ENCODE measurements around the gene TP53. TPM values are rescaled to one million over a fixed set of nuclear protein-coding genes. Genes with fewer than 3 reads are reported as not detected.
"Not testable (repeated sequence)": the region's sequence is repeated elsewhere in the genome, so short reads cannot be mapped to it uniquely, and the experiment has no call there.

Gene TP53
- total RNA-seq, 4 donors from 2014 or later, result 19.6 to 27.7 (median 25.1) TPM

GRCh38 chr17:7650509-7651096 is 36.7 kb downstream of the TP53 start, which contains the start of gene ATP1B2:
Gene ATP1B2 (plus strand): TSS chr17:7650926. CDS start chr17:7651519, 593 bp downstream.
- Histone ChIP-seq H3K36me3 (no peaks in the 10 kb centered on the region), H3K27ac (peak within 1 kb of the TSS in 3 of 4 donors; percentile 26 to 46 (median 39)), H3K27me3 (peaks cover 0 to 23% of the 10 kb centered on the region in 2 donors), H3K4me1 (peaks cover 0 to 20% (median 12%) of the 10 kb centered on the region in 4 donors), H3K4me3 (peak within 1 kb of the TSS; percentile 39 to 59 (median 56)), H3K9me3 (no peaks in the 10 kb centered on the region)
- peak; percentile 74 to 90 (median 80) for DNase-seq
- TF ChIP-seq POLR2A (IDR thresholded peaks at IDR 0.05), result no peak
- TF ChIP-seq CTCF (IDR thresholded peaks at IDR 0.05), result no peak

GRCh38 chr17:7647018-7647417 is 40.3 kb downstream of the TP53 start:
- H3K36me3 ChIP-seq, result no peaks in the 10 kb centered on the region
- H3K4me3 ChIP-seq, result no peak overlapping the region
- no peak overlapping the region for H3K27ac ChIP-seq
- peaks cover 0 to 20% (median 12%) of the 10 kb centered on the region in 4 donors for H3K4me1 ChIP-seq
- H3K9me3 ChIP-seq, result no peaks in the 10 kb centered on the region
- DNase-seq, result no peak
- no peak for TF ChIP-seq POLR2A (IDR thresholded peaks at IDR 0.05)
- TF ChIP-seq CTCF (IDR thresholded peaks at IDR 0.05), result no peak
- peaks cover 0 to 23% of the 10 kb centered on the region in 2 donors for H3K27me3 ChIP-seq

GRCh38 chr17:7646457-7646856 is 40.8 kb downstream of the TP53 start:
- Histone ChIP-seq H3K27ac (no peak overlapping the region), H3K36me3 (no peaks in the 10 kb centered on the region), H3K4me3 (no peak overlapping the region), H3K27me3 (peaks cover 0 to 17% of the 10 kb centered on the region in 2 donors), H3K4me1 (peaks cover 0 to 16% (median 10%) of the 10 kb centered on the region in 4 donors), H3K9me3 (no peaks in the 10 kb centered on the region)
- no peak for TF ChIP-seq POLR2A (IDR thresholded peaks at IDR 0.05)
- TF ChIP-seq CTCF (IDR thresholded peaks at IDR 0.05), result no peak
- no peak for DNase-seq

- Histone ChIP-seq H3K36me3 (no peaks in the 10 kb centered on the region), H3K9me3 (no peaks in the 10 kb centered on the region), H3K27me3 (peaks cover 0 to under 1% of the 10 kb centered on the region in 2 donors), H3K4me1 (no peaks in the 10 kb centered on the region), H3K4me3 (no peak overlapping the region), H3K27ac (no peak overlapping the region)
- DNase-seq, result no peak
- TF ChIP-seq CTCF (IDR thresholded peaks at IDR 0.05) (no peak), POLR2A (IDR thresholded peaks at IDR 0.05) (no peak)
Measured at GRCh38 chr17:7644775-7645174, 42.5 kb downstream of the TP53 start.

GRCh38 chr17:7641635-7642034 is 45.7 kb downstream of the TP53 start:
- DNase-seq, H3K27me3 ChIP-seq, H3K4me3 ChIP-seq, H3K27ac ChIP-seq, H3K36me3 ChIP-seq, H3K4me1 ChIP-seq, H3K9me3 ChIP-seq: not testable (repeated sequence)

- Histone ChIP-seq H3K27me3 (no peaks in the 10 kb centered on the region), H3K4me1 (no peaks in the 10 kb centered on the region), H3K9me3 (no peaks in the 10 kb centered on the region), H3K36me3 (no peaks in the 10 kb centered on the region), H3K27ac (no peak overlapping the region), H3K4me3 (no peak overlapping the region)
- TF ChIP-seq POLR2A (IDR thresholded peaks at IDR 0.05) (no peak), CTCF (IDR thresholded peaks at IDR 0.05) (no peak)
- DNase-seq, result no peak
Measured at GRCh38 chr17:7640783-7641182, 46.5 kb downstream of the TP53 start.

Measured in Peyer's patch (tissue), 4 donors.